Measurements from ENCODE around the gene ATP6V1G3.
"Not testable (repeated sequence)": the region's sequence is repeated elsewhere in the genome, so short reads cannot be mapped to it uniquely, and the experiment has no call there.

The ATP6V1G3 gene

GRCh38 chr1:198542632-198543031, 2.2 kb upstream of the ATP6V1G3 start:
- no peak for DNase-seq (ENCODE audit: low read depth in 2 of 2)

DNA sequence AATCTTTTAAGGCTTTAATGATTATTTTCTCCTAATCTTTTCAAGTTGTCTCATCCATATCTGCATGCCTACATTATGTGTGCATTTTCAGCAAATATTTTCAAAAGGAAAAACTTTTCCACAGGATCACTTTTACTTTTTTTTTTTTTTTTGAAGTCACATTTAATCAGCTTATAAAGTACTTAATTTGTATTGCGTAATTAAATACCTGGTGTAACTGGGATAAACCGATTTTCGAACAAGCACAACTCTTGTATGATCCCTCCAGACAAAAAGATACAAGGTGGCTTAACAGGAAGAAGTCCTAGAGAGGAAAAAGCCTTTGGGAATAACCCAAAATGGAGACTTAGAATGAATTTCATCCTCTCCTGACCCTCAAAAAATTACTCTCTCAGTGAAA, 1.3 kb upstream of the ATP6V1G3 start:
- no peak for DNase-seq (ENCODE audit: low read depth in 2 of 2)

- DNase-seq (ENCODE audit: low read depth in 2 of 2) = no peak
Measured at GRCh38 chr1:198538579-198539364, 1.7 kb downstream of the ATP6V1G3 start.

DNA sequence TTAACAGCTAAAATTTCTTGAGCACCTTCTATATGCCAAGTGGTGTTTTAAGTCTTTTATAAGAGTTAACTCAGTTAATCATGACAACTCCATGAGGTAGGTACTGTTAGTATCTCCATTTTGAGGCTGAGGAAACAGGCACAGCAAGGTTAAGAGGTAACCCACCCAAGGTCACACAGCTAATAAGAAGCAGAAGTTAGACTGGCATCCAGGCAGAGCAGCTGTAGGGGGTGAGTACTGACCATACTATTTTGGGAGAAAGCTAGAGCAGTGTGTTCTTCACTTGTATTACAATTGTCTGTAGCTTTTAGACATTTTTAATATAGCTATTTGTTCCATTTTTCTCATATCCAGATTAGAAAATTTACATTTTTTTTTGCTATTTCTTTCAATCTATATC, 4.8 kb downstream of the ATP6V1G3 start:
- no peak for DNase-seq (ENCODE audit: low read depth in 2 of 2)

DNA sequence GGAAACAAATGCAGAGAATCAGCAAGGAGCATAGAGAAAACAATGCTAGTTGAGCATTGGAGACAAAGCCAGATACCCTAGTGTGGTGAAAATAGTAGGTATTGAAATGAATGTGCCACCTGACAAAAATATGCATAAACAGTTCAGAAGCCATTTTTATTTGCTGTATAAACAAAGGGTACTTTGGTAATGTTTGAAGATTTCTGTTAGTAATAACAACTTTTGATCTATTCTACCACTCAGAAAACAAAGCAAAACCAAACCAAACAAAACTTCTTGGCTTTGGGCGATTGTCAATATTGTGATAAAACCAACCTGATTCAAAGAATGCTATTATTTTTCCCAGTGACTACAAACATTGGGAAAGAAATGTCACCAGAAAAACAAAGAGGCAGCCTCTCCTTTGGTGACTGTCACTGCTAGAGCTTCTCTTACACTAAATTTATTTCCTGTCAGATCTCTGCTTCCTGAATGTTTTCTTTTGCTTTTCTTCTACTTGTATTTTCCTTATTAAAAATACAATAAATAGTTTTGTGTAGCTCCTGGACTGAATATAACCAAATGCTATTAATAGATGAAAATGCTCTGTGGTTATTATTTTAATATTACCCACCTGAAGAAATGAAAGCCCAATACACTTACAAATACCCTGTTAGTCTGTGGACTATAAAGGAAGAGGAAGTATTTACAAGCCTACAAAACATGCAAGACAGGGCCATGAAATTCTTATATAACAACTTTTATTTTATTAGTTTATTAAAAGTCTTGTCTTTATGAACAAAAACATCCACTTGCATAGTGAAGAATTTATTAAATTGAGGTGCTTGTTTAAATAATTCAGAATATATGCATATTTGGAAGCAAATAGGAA, 5.7 kb downstream of the ATP6V1G3 start:
- DNase-seq (ENCODE audit: low read depth in 2 of 2) = no peak

- no peak for DNase-seq (ENCODE audit: low read depth in 2 of 2)
Measured at GRCh38 chr1:198531891-198532290, 8.6 kb downstream of the ATP6V1G3 start.

GRCh38 chr1:198530953-198531352, 9.5 kb downstream of the ATP6V1G3 start:
- no peak for DNase-seq (ENCODE audit: low read depth in 2 of 2)

DNA sequence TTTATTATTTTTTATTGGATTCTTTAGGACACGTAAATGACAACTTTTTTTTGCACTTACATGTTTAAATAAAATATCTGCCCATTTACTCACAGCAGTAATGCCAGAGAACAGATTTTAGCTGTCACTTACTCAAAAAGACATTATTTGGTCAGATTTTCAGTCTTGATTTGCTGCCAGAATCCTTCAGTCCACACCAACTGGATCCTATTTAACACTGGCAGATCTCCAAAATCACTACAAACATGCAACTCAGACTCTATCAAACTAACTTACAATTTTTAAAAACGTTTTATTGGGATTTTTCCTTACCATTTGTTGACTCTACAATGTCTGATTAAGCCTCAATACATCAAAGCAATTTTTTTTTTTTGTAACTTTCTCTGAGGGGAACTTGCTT, 11.1 kb downstream of the ATP6V1G3 start:
- no peak for DNase-seq (ENCODE audit: low read depth in 2 of 2)

DNA sequence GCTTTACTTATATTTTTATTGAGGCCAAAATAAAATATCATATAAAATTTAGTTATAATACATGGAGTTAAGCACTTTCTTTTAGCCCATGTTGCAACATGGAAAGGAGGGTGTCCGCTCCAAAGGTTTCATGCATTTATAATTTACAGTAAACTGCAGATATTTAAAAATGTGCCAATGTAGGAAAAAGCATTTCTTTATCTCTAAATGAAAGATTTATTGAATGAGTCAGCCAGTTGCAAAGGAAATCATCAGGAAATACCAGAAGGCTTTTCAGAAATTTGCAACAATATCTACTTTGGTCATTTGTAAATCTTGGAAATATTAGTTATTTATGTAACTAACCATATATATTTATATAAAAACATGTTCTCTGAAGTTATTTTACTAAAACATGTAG, 12.1 kb downstream of the ATP6V1G3 start:
- DNase-seq (ENCODE audit: low read depth in 2 of 2) = no peak

DNA sequence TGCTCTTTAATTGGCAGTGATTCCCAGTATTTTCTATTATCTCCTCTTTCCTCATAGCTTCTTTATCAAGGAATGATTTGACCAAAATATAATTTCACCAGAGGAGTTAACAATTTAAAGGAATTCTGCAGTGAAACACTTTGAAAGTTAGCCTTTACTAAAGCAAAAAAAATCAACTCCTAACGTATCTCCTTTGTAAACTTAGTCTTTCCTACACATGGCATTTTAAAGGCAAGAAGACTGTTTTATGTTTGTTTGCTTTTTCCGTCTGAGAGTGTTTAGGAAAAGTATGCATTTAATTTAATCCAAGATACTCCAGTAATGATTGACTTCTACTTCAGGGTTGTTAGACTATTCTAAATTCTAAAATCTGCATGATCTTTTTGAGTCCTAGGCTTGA, 15.9 kb downstream of the ATP6V1G3 start:
- no peak for DNase-seq (ENCODE audit: low read depth in 2 of 2)

DNA sequence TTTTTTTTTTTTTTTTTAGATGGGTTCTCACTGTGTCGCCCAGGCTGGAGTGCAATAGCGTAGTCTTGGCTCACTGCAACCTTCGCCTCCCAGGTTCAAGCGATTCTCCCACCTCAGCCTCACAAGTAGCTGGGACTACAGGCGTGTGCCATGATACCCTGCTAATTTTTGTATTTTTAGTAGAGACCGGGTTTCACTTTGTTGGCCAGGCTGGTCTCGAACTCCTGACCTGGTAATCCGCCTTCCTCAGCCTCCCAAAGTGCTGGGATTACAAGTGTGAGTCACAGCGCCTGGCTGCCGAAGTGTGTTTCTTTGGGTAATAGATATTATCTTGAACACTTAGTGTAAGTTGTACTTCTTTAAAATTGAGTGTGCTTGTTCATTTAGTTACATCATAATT, 16.4 kb downstream of the ATP6V1G3 start:
- not testable (repeated sequence) for DNase-seq (ENCODE audit: low read depth in 2 of 2)

GRCh38 chr1:198523182-198523950, 17.1 kb downstream of the ATP6V1G3 start:
- DNase-seq (ENCODE audit: low read depth in 2 of 2) = no peak

- DNase-seq (ENCODE audit: low read depth in 2 of 2) = no peak
Measured at GRCh38 chr1:198520524-198521254, 19.8 kb downstream of the ATP6V1G3 start.

- no peak for DNase-seq (ENCODE audit: low read depth in 2 of 2)
Measured at GRCh38 chr1:198519639-198520501, 20.6 kb downstream of the ATP6V1G3 start.

GRCh38 chr1:198517623-198518199, 22.8 kb downstream of the ATP6V1G3 start:
- DNase-seq (ENCODE audit: low read depth in 2 of 2) = no peak

DNA sequence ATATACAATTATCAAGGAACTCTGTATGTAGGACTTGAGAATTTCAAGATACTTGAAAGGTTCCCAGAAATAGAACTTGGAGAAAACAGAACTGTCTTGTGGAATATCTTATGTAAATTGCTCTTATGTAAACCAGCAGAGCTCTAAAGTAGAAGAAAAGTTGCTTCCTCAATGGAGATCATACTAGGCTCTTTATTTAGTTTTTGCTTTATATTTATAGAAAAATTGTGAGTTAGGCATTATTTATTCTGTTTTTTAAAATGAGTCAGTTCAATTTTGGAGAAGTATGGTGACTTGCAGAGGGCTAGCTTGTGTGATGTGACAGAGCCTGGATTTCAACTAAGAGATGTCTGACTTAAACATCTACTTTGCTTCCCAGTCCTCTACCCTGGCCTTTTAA, 40.4 kb downstream of the ATP6V1G3 start:
- DNase-seq (ENCODE audit: low read depth in 2 of 2) = no peak

DNA sequence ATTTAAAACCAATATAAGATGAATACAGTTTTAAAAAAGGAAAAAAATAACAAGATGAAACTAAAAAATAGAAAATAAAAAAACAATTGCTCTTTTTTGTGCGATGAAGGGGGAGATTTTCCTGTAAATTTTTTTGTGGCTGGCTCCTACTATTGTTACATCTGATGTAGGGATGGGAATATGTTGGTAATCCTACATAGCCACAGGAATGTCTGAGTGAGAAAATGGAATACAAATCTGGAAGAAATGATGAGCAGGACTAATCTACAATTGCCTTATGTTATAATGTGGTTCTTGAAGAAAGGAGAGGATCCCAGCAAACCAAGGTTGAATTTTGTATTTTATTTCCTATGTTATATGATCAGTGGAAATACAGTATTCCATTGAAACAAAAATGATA, 40.9 kb downstream of the ATP6V1G3 start:
- no peak for DNase-seq (ENCODE audit: low read depth in 2 of 2)

GRCh38 chr1:198498881-198499280, 41.6 kb downstream of the ATP6V1G3 start:
- DNase-seq (ENCODE audit: low read depth in 2 of 2) = no peak

DNA sequence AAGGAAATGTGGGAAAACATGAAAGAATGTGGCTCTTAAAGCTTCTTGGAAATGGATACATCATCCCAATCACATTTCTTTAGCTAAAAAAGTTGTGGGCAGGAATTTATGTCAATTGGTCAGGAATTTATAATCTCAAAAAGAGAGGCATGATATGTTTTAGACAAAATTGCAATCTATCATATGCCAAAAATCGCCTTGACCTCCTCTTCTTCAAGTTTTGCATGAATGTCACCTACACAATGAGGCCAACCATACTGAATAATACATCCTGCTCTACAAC, 42.4 kb downstream of the ATP6V1G3 start:
- no peak for DNase-seq (ENCODE audit: low read depth in 2 of 2)

GRCh38 chr1:198497326-198498102, 43.0 kb downstream of the ATP6V1G3 start:
- DNase-seq (ENCODE audit: low read depth in 2 of 2) = no peak

Data from stimulated activated CD8-positive, alpha-beta memory T cell treated with anti-CD3 and anti-CD28 coated beads, Interleukin-2, amount 100 ng/mL, for 48 hours (primary cell).